Measurements from ENCODE around the gene ENTR1.

Gene ENTR1

GRCh38 chr9:136398286-136398685 lies 12.1 kb downstream of the ENTR1 start:
- in situ Hi-C loops (cut with MboI; ENCODE audit: low sequenced_read_pairs): no loop called here

- in situ Hi-C loops (cut with MboI; ENCODE audit: low sequenced_read_pairs): no loop called here
Observed at GRCh38 chr9:136397643-136398042, 12.8 kb downstream of the ENTR1 start.

GRCh38 chr9:136396219-136396515 lies 14.2 kb downstream of the ENTR1 start:
- in situ Hi-C loops (cut with MboI; ENCODE audit: low sequenced_read_pairs): no loop called here

- in situ Hi-C loops (cut with MboI; ENCODE audit: low sequenced_read_pairs): no loop called here
Observed at GRCh38 chr9:136395345-136396218, 14.8 kb downstream of the ENTR1 start.

- in situ Hi-C loops (cut with MboI; ENCODE audit: low sequenced_read_pairs): no loop called here
Observed at GRCh38 chr9:136395020-136395340, 15.4 kb downstream of the ENTR1 start.

- in situ Hi-C loops (cut with MboI; ENCODE audit: low sequenced_read_pairs): no loop called here
Observed at GRCh38 chr9:136394312-136395019, 15.9 kb downstream of the ENTR1 start.

- in situ Hi-C loops (cut with MboI; ENCODE audit: low sequenced_read_pairs): no loop called here
Observed at GRCh38 chr9:136393531-136393930, 16.9 kb downstream of the ENTR1 start.

GRCh38 chr9:136392538-136393449 lies 17.6 kb downstream of the ENTR1 start:
- in situ Hi-C loops (cut with MboI; ENCODE audit: low sequenced_read_pairs): no loop called here

- in situ Hi-C loops (cut with MboI; ENCODE audit: low sequenced_read_pairs): no loop called here
Observed at GRCh38 chr9:136391737-136392537, 18.5 kb downstream of the ENTR1 start.

- in situ Hi-C loops (cut with MboI; ENCODE audit: low sequenced_read_pairs): no loop called here
Observed at GRCh38 chr9:136389396-136389795, 21.0 kb downstream of the ENTR1 start.

GRCh38 chr9:136387217-136387616 lies 23.2 kb downstream of the ENTR1 start:
- in situ Hi-C loops (cut with MboI; ENCODE audit: low sequenced_read_pairs): no loop called here

- in situ Hi-C loops (cut with MboI; ENCODE audit: low sequenced_read_pairs): no loop called here
Observed at GRCh38 chr9:136386018-136386417, 24.4 kb downstream of the ENTR1 start.

- in situ Hi-C loops (cut with MboI; ENCODE audit: low sequenced_read_pairs): no loop called here
Observed at GRCh38 chr9:136385015-136385414, 25.4 kb downstream of the ENTR1 start.

GRCh38 chr9:136383436-136383835 lies 27.0 kb downstream of the ENTR1 start:
- in situ Hi-C loops (cut with MboI; ENCODE audit: low sequenced_read_pairs): no loop called here

GRCh38 chr9:136381966-136382513 lies 28.4 kb downstream of the ENTR1 start:
- in situ Hi-C loops (cut with MboI; ENCODE audit: low sequenced_read_pairs): no loop called here

GRCh38 chr9:136381311-136381710 lies 29.1 kb downstream of the ENTR1 start:
- in situ Hi-C loops (cut with MboI; ENCODE audit: low sequenced_read_pairs): no loop called here

- in situ Hi-C loops (cut with MboI; ENCODE audit: low sequenced_read_pairs): no loop called here
Observed at GRCh38 chr9:136380381-136380780, 30.0 kb downstream of the ENTR1 start.

- in situ Hi-C loops (cut with MboI; ENCODE audit: low sequenced_read_pairs): no loop called here
Observed at GRCh38 chr9:136379891-136380290, 30.5 kb downstream of the ENTR1 start.

GRCh38 chr9:136379401-136379800 lies 31.0 kb downstream of the ENTR1 start:
- in situ Hi-C loops (cut with MboI; ENCODE audit: low sequenced_read_pairs): no loop called here

GRCh38 chr9:136379003-136379287 lies 31.5 kb downstream of the ENTR1 start:
- in situ Hi-C loops (cut with MboI; ENCODE audit: low sequenced_read_pairs): no loop called here
